GM21619 (cell line): ENCODE data around the gene TSHZ2.
"Not testable (repeated sequence)": the region's sequence is repeated elsewhere in the genome, so short reads cannot be mapped to it uniquely, and the experiment has no call there.

Experiments
- ATAC-seq: cut with Tn5 transposase; IDR thresholded peaks from one replicate; pipeline ENCODE4 v1.9.1; 2021; ENCODE audit not compliant: unreplicated experiment

TSHZ2 gene

GRCh38 chr20:53024653-53025052 lies 52.5 kb downstream of the TSHZ2 start:
- ATAC-seq = not testable (repeated sequence)

GRCh38 chr20:53027089-53027488 lies 54.9 kb downstream of the TSHZ2 start:
- no peak for ATAC-seq

GRCh38 chr20:53028337-53029007 lies 56.3 kb downstream of the TSHZ2 start:
- ATAC-seq = no peak

- ATAC-seq = no peak
These were observed 57.9 kb downstream of the TSHZ2 start for GRCh38 chr20:53030061-53030460.

GRCh38 chr20:53032046-53032445 lies 59.9 kb downstream of the TSHZ2 start:
- no peak for ATAC-seq

GRCh38 chr20:53032478-53032932 lies 60.3 kb downstream of the TSHZ2 start:
- no peak for ATAC-seq

- no peak for ATAC-seq
These were observed 61.0 kb downstream of the TSHZ2 start for GRCh38 chr20:53033176-53033575.

- ATAC-seq = no peak
These were observed 62.7 kb downstream of the TSHZ2 start for GRCh38 chr20:53034899-53035298.

GRCh38 chr20:53036992-53037391 lies 64.8 kb downstream of the TSHZ2 start:
- no peak for ATAC-seq

GRCh38 chr20:53037621-53038020 lies 65.5 kb downstream of the TSHZ2 start:
- ATAC-seq = no peak

GRCh38 chr20:53038299-53038698 lies 66.1 kb downstream of the TSHZ2 start:
- no peak for ATAC-seq

GRCh38 chr20:53040693-53041589 lies 68.8 kb downstream of the TSHZ2 start:
- no peak for ATAC-seq

GRCh38 chr20:53042521-53042920 lies 70.4 kb downstream of the TSHZ2 start:
- no peak for ATAC-seq

- ATAC-seq = no peak
These were observed 72.1 kb downstream of the TSHZ2 start for GRCh38 chr20:53044296-53044695.

GRCh38 chr20:53045941-53046340 lies 73.8 kb downstream of the TSHZ2 start:
- no peak for ATAC-seq

GRCh38 chr20:53047203-53047602 lies 75.0 kb downstream of the TSHZ2 start:
- ATAC-seq = no peak

GRCh38 chr20:53048387-53048786 lies 76.2 kb downstream of the TSHZ2 start:
- no peak for ATAC-seq

GRCh38 chr20:53050338-53050737 lies 78.2 kb downstream of the TSHZ2 start:
- ATAC-seq = no peak

- ATAC-seq = no peak
These were observed 80.2 kb downstream of the TSHZ2 start for GRCh38 chr20:53052380-53052779.

- ATAC-seq = no peak
These were observed 81.4 kb downstream of the TSHZ2 start for GRCh38 chr20:53053595-53053994.

GRCh38 chr20:53055367-53056067 lies 83.4 kb downstream of the TSHZ2 start:
- no peak for ATAC-seq

GRCh38 chr20:53057579-53057978 lies 85.4 kb downstream of the TSHZ2 start:
- ATAC-seq = no peak
